WTC11 (cell line): Measurements from ENCODE around the gene CHIT1. TPM values are rescaled to one million over a fixed set of nuclear protein-coding genes. Genes with fewer than 3 reads are reported as not detected.

Source experiments
- ATAC-seq: fragments of 200-7000 bp; cut with Tn5 transposase; 2 replicates; pipeline ENCODE4 v1.10.0; 2021; ENCODE audit warnings: mild to moderate bottlenecking, moderate library complexity
- CTCF ChIA-PET: fragments of 300-600 bp; sonication (Branson Sonifier 250); formaldehyde crosslinking; loops from one replicate; lab custom pipeline; 2021; ENCODE audit warnings: antibody characterized with exemption; lab: Charles Lee
- POLR2A ChIA-PET: fragments of 350-600 bp; sonication (Branson Sonifier 250); formaldehyde crosslinking; loops from one replicate; lab custom pipeline; 2021; ENCODE audit warnings: antibody characterized with exemption; lab: Charles Lee
- DNase-seq: peaks from one replicate; pipeline ENCODE4 v3.0.0; 2021; ENCODE audit warnings: low spot score
- H3K27ac Mint-ChIP-seq: 2 replicates; pipeline ENCODE4 v1.8.0; 2021; ENCODE audit warnings: mixed read lengths
- H3K27me3 Mint-ChIP-seq: 2 replicates; pipeline ENCODE4 v1.8.0; 2021; ENCODE audit warnings: low read depth, mild to moderate bottlenecking, moderate library complexity, mixed read lengths
- H3K36me3 Mint-ChIP-seq: 2 replicates; pipeline ENCODE4 v1.8.0; 2021; ENCODE audit warnings: mixed read lengths
- H3K4me1 Mint-ChIP-seq: 2 replicates; pipeline ENCODE4 v1.8.0; 2022; ENCODE audit warnings: mixed read lengths
- H3K4me3 Mint-ChIP-seq: 2 replicates; pipeline ENCODE4 v1.8.0; 2021; ENCODE audit warnings: mild to moderate bottlenecking, moderate library complexity, mixed read lengths
- H3K9me3 Mint-ChIP-seq: 2 replicates; pipeline ENCODE4 v1.8.0; 2021; ENCODE audit warnings: mixed read lengths
- AR ChIP-seq: fragments of 250-450 bp; sonication (Bioruptor Pico); IDR thresholded peaks from 2 replicates; pipeline ENCODE4 v1.9.0; 2021; ENCODE audit warnings: mild to moderate bottlenecking
- ATF1 ChIP-seq: sonication (generic); formaldehyde crosslinking; IDR thresholded peaks from 2 replicates; pipeline ENCODE4 v1.8.1; 2023; ENCODE audit warnings: mild to moderate bottlenecking, moderate library complexity, missing genetic modification reagents
- CBFB ChIP-seq: sonication (generic); formaldehyde crosslinking; IDR thresholded peaks from 2 replicates; pipeline ENCODE4 v1.8.1; 2022; ENCODE audit warnings: mild to moderate bottlenecking, low read depth, missing genetic modification reagents
- CREB1 ChIP-seq: sonication (generic); formaldehyde crosslinking; IDR thresholded peaks from 2 replicates; pipeline ENCODE4 v1.8.0; 2023; ENCODE audit warnings: mild to moderate bottlenecking, missing genetic modification reagents
- E2F1 ChIP-seq: sonication (generic); formaldehyde crosslinking; IDR thresholded peaks from 2 replicates; pipeline ENCODE4 v1.8.0; 2022; ENCODE audit warnings: mild to moderate bottlenecking, missing genetic modification reagents
- E2F5 ChIP-seq: sonication (generic); formaldehyde crosslinking; IDR thresholded peaks from 2 replicates; pipeline ENCODE4 v1.8.1; 2022; ENCODE audit warnings: mild to moderate bottlenecking, moderate library complexity, missing genetic modification reagents
- EMX1 ChIP-seq: fragments of 250-450 bp; sonication (Bioruptor Pico); IDR thresholded peaks from 2 replicates; pipeline ENCODE4 v1.8.0; 2021; ENCODE audit warnings: mild to moderate bottlenecking
- FOXP4 ChIP-seq: sonication (generic); formaldehyde crosslinking; IDR thresholded peaks from 2 replicates; pipeline ENCODE4 v1.8.0; 2022; ENCODE audit warnings: mild to moderate bottlenecking, missing genetic modification reagents
- GRHL2 ChIP-seq: fragments of 250-450 bp; sonication (Bioruptor Pico); IDR thresholded peaks from 2 replicates; pipeline ENCODE4 v1.8.0; 2022; ENCODE audit warnings: mild to moderate bottlenecking, moderate library complexity; ENCODE audit not compliant: insufficient replicate concordance, severe bottlenecking
- GTF2I ChIP-seq: fragments of 250-450 bp; sonication (Bioruptor Pico); conservative IDR thresholded peaks from 2 replicates; pipeline ENCODE4 v1.4.0; 2021; ENCODE audit warnings: mild to moderate bottlenecking
- HMGA2 ChIP-seq: fragments of 250-450 bp; sonication (Bioruptor Pico); IDR thresholded peaks from 2 replicates; pipeline ENCODE4 v1.4.0; 2021; ENCODE audit warnings: mild to moderate bottlenecking, moderate library complexity
- KAT7 ChIP-seq: sonication (generic); formaldehyde crosslinking; IDR thresholded peaks from 2 replicates; pipeline ENCODE4 v1.8.1; 2023; ENCODE audit warnings: missing genetic modification reagents, mild to moderate bottlenecking, borderline replicate concordance
- NFYB ChIP-seq: sonication (generic); formaldehyde crosslinking; conservative IDR thresholded peaks from 2 replicates; pipeline ENCODE4 v1.8.0; 2022; ENCODE audit warnings: low read depth, missing genetic modification reagents
- NR2C2 ChIP-seq: sonication (generic); formaldehyde crosslinking; IDR thresholded peaks from 2 replicates; pipeline ENCODE4 v1.8.0; 2022; ENCODE audit warnings: mild to moderate bottlenecking, missing genetic modification reagents
- NR3C1 ChIP-seq: sonication (generic); formaldehyde crosslinking; conservative IDR thresholded peaks from 2 replicates; pipeline ENCODE4 v1.8.1; 2023; ENCODE audit warnings: low read depth, mild to moderate bottlenecking, missing genetic modification reagents
- SMAD3 ChIP-seq: sonication (generic); formaldehyde crosslinking; IDR thresholded peaks from 2 replicates; pipeline ENCODE4 v1.8.0; 2022; ENCODE audit warnings: missing genetic modification reagents, mild to moderate bottlenecking, borderline replicate concordance
- ZBTB43 ChIP-seq: sonication (generic); formaldehyde crosslinking; IDR thresholded peaks from 2 replicates; pipeline ENCODE4 v1.8.1; 2023; ENCODE audit warnings: mild to moderate bottlenecking, missing genetic modification reagents
- ZMAT4 ChIP-seq: fragments of 250-450 bp; sonication (Bioruptor Pico); IDR thresholded peaks from 2 replicates; pipeline ENCODE4 v1.9.0; 2021; ENCODE audit warnings: mild to moderate bottlenecking
- ZNF138 ChIP-seq: sonication (generic); formaldehyde crosslinking; conservative IDR thresholded peaks from 2 replicates; pipeline ENCODE4 v1.8.1; 2022; ENCODE audit warnings: mild to moderate bottlenecking, moderate library complexity, missing genetic modification reagents
- ZNF512 ChIP-seq: sonication (generic); formaldehyde crosslinking; IDR thresholded peaks from 2 replicates; pipeline ENCODE4 v1.8.1; 2022; ENCODE audit warnings: missing genetic modification reagents, borderline replicate concordance
- total RNA-seq: library from RNA; stranded (reverse); gene quantifications from 3 replicates; pipeline ENCODE4 v1.2.3, GENCODE V29; 2021

Gene CHIT1
- total RNA-seq, 1 experiment from 2014 or later: 0.15 TPM

- ChIA-PET CTCF (interaction anchor here (0.9 to 11.3 kb wide), 6 partner anchors 77 to 229 kb away, joined by 3 to 369 read pairs (median 8); partner anchors contain the start of gene MYBPH), POLR2A (no interaction called here)
- no peak for DNase-seq
- TF ChIP-seq NR3C1 (CRISPR knock-in tag) (no peak), EMX1 (CRISPR knock-in tag) (no peak), ZBTB43 (no peak), E2F5 (no peak), HMGA2 (no peak), GTF2I (no peak), ZNF138 (CRISPR knock-in tag) (no peak), NR2C2 (no peak), CREB1 (CRISPR knock-in tag) (no peak), SMAD3 (CRISPR knock-in tag) (no peak), ZNF512 (CRISPR knock-in tag) (no peak), E2F1 (CRISPR knock-in tag) (no peak), ZMAT4 (CRISPR knock-in tag) (no peak), CBFB (CRISPR knock-in tag) (no peak)
- H3K36me3 Mint-ChIP-seq: no peaks in the 10 kb centered on the region
- no peak overlapping the region for H3K4me3 Mint-ChIP-seq
- H3K4me1 Mint-ChIP-seq: peaks cover 8% of the 10 kb centered on the region
- H3K9me3 Mint-ChIP-seq: no peaks in the 10 kb centered on the region
- H3K27me3 Mint-ChIP-seq: peaks cover 18% of the 10 kb centered on the region
- H3K27ac Mint-ChIP-seq: no peak overlapping the region
- ATAC-seq: no peak
Observed at GRCh38 chr1:203265541-203265940, 36.1 kb upstream of the CHIT1 start.

- no peaks in the 10 kb centered on the region for H3K36me3 Mint-ChIP-seq
- CTCF ChIA-PET: interaction anchor here (1.2 to 11.3 kb wide), 7 partner anchors 48 to 221 kb away, joined by 3 to 369 read pairs (median 6); no protein-coding TSS in a partner anchor
Observed at GRCh38 chr1:203264052-203264501, 34.6 kb upstream of the CHIT1 start.

More at GRCh38 chr1:203264052-203264501, 34.6 kb upstream of the CHIT1 start:
- ATAC-seq (no peak), DNase-seq (no peak)
- Mint-ChIP-seq H3K9me3 (no peaks in the 10 kb centered on the region), H3K27me3 (peaks cover 31% of the 10 kb centered on the region), H3K4me3 (no peak overlapping the region), H3K4me1 (peaks cover 8% of the 10 kb centered on the region), H3K27ac (no peak overlapping the region)
- POLR2A ChIA-PET: no interaction called here
- TF ChIP-seq AR (no peak), HMGA2 (no peak), NFYB (CRISPR knock-in tag) (no peak), GRHL2 (CRISPR knock-in tag) (no peak), ATF1 (CRISPR knock-in tag) (no peak), KAT7 (CRISPR knock-in tag) (no peak), FOXP4 (CRISPR knock-in tag) (no peak), NR3C1 (CRISPR knock-in tag) (no peak)
